GM19468 (cell line): Measurements from ENCODE around the gene CHCHD4.
"Not testable (repeated sequence)": the region's sequence is repeated elsewhere in the genome, so short reads cannot be mapped to it uniquely, and the experiment has no call there.

Source experiments
- ATAC-seq: cut with Tn5 transposase; IDR thresholded peaks from one replicate; pipeline ENCODE4 v1.9.1; 2021; ENCODE audit warnings: mild to moderate bottlenecking, moderate library complexity, moderate number of reproducible peaks; ENCODE audit not compliant: unreplicated experiment; ENCODE audit errors: extremely low read depth

CHCHD4 gene

GRCh38 chr3:14123308-14124222, 1.1 kb downstream of the CHCHD4 start:
- ATAC-seq, result no peak

DNA sequence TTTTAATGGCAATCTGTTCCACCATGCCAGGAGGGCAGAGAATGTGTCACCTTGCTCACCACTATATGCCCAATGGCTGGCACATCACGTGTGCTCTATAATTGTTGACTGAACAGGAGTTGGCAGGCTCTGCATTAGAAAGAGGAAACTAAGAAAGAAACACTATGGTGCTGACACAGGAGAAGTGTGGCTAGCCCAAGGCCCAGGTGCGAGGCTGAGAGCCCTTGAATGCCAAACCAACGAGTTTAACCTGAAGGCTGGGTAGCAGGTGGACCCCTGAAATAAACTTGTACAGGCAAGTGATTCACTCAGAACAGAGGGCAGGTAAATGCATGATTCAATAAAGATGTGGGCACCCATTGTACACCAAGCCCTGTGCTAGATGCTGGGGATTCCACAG, 2.4 kb downstream of the CHCHD4 start:
- no peak for ATAC-seq

GRCh38 chr3:14121859-14122258, 2.8 kb downstream of the CHCHD4 start:
- ATAC-seq, result no peak

- not testable (repeated sequence) for ATAC-seq
These were observed 3.7 kb downstream of the CHCHD4 start for GRCh38 chr3:14120921-14121448.

DNA sequence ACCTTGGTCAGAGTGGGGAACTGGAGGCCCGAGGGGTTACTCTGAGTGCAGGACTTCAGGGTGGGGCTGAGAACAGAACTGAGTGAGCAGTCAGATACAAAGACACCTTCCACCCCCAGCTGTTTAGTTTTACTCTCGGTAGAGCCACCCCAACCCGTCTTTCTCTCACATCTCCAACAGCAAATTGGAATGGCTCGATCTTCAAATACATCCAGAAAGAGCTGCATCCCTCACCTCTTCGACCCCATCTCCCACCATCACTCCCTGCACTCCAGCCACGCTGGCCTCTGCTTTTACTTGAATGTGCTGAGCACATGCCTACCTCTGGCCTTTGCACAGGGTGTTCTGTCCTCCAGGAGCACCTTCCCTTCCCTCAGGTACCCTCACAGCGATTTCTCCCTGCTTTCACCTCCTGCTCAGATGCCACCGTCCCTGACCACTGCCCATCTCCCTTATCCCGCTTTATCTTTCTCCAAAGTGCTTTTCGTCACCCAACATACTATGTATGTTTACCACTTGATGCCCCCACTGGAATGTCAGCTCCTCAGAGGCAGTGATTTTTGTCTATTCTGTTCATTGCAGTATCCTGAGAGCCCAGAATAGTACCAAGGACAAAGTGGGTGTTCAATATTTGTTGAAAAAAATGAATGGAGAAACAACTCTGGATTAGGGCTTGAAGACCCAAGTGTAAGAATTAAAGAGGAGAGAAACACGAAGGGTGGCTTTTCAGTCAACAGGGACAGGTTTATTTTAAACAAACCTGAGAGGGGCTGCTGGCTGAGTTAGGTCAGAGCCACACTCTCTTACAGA, 4.4 kb downstream of the CHCHD4 start:
- no peak for ATAC-seq

DNA sequence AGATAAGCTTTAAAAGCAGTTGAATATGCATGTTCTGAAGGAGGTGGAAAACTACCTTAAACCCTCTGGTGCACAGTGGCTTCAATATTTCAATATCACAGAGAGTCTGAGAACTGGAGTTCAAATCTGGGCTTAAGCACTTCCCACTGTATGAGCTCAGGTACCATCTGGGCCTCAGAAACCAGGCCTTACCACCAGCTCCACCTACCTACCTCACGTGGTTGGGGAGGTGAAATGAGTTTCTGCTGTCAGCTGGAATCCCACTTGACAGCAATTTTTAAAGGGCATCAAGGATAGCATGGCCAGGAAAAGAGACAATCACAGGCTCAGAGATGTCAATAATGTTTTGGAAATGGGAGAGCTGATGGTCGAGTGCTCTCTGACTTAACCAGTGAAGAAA, 5.0 kb downstream of the CHCHD4 start:
- no peak for ATAC-seq

DNA sequence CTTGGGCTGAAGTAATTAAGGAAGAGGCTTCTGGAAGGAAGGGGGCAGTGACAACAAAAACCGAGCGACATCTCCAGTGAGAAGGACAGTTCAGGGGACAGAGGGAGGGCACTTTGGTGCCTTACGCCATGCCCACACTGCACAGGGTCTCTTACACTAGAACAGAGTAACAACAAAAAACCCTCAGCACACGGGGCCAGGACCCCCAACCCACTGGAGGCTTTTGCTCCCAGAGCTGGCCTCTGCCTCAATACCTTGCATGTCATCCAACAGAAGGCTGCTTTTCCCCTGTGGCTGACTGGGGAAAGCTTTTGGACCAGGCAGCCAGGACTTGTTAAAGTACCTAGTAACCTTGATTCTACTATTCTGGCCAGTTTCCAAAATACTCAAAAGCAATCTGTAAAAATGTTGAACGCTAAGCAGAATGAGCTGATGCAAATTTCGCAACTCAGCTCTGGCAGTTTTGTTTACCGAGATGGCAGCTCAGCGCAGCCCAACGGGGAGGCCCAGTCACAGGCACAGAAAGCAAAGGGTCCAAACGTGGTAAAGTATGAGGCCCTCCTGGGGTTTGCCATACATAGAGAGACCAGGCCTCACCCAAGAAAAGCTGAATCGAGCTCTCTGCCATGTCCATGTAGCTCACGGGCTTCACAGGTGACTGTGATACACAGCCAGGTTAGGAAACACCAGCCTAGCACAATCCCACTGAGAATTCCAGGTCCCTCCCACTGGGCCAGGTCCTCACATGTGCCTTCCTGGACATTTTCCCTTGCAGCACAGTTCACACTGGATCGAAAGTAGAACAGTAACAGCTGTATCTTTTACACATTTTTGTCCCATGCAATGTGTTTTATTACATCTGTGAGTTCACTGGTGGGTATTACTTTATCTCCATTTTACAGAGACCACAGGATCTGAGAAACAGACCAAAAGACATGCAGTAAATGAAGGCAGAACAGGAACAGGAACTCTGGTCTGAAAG, 6.0 kb downstream of the CHCHD4 start:
- ATAC-seq, result no peak

GRCh38 chr3:14117468-14118399, 6.9 kb downstream of the CHCHD4 start:
- no peak for ATAC-seq

GRCh38 chr3:14113965-14114635, 10.6 kb downstream of the CHCHD4 start:
- ATAC-seq, result no peak

- no peak for ATAC-seq
These were observed 14.0 kb downstream of the CHCHD4 start for GRCh38 chr3:14110699-14111098.

DNA sequence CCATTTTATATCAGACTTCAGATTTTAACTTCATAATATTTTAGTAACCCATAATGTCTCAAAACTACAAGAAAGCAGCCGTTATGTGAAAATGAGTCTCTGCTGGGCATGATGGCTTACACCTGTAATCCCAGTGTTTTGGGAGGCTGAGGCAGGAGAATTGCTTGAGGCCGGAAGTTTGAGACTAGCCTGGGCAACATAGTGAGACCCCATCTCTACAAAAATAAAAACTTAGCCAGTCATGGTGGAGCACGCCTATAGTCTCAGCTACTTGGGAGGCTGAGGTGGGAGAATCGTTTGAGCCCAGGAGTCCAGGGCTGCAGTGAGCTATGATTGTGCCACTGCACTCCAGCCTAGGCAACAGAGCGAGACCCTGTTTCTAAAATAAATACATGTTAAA, 14.8 kb downstream of the CHCHD4 start:
- not testable (repeated sequence) for ATAC-seq

- no peak for ATAC-seq
These were observed 26.9 kb downstream of the CHCHD4 start for GRCh38 chr3:14097616-14098391.

- ATAC-seq, result no peak
These were observed 27.9 kb downstream of the CHCHD4 start for GRCh38 chr3:14096742-14097141.

- no peak for ATAC-seq
These were observed 30.8 kb downstream of the CHCHD4 start for GRCh38 chr3:14093831-14094230.

- no peak for ATAC-seq
These were observed 32.2 kb downstream of the CHCHD4 start for GRCh38 chr3:14092464-14092863.

GRCh38 chr3:14091959-14092358, 32.7 kb downstream of the CHCHD4 start:
- not testable (repeated sequence) for ATAC-seq

- not testable (repeated sequence) for ATAC-seq
These were observed 37.2 kb downstream of the CHCHD4 start for GRCh38 chr3:14087461-14087860.
